Measurements from ENCODE around the gene RFC3.
"Not testable (repeated sequence)": the region's sequence is repeated elsewhere in the genome, so short reads cannot be mapped to it uniquely, and the experiment has no call there.

The RFC3 gene, protein sequence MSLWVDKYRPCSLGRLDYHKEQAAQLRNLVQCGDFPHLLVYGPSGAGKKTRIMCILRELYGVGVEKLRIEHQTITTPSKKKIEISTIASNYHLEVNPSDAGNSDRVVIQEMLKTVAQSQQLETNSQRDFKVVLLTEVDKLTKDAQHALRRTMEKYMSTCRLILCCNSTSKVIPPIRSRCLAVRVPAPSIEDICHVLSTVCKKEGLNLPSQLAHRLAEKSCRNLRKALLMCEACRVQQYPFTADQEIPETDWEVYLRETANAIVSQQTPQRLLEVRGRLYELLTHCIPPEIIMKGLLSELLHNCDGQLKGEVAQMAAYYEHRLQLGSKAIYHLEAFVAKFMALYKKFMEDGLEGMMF

DNA sequence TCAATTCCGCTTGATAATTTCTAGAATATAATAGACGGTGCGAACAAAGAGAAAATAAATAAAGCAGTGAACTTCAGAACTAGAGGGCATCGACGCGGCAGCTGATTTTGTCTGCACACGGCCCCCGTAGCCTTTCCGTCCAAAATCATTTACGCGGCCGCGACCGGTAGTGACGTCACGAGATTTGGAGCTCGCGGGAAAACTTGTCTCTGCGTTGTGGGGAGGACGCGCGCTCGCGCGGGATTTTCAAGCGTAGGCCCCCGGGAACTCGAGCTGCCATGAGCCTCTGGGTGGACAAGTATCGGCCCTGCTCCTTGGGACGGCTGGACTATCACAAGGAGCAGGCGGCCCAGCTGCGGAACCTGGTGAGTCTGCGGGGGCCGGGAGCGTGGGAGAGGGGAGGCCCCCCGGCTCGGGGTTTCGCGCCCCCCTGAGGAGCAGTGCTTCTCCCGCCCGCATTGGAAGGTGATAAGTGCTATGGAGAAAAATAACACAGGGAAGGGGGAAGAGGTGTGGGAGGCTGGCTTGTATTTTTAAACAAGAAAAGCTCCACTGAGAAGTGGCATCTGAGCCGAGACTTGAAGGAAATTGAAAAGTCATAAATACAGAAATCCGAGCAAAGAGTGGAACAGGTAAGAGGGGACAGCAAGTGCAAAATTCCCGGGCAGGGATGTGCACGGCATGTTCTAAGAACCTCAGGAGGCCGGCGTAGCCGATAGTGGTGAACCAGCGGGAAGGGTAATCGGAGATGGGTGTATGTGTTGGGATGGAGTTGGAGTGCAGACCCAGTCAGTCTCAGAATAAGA lies at the start of gene RFC3:
RFC3 (plus strand) TSS at position 249 of the 806 bp plus-strand sequence; CDS start at position 279, 30 bp downstream.
- peak in 55 of 56 donors; percentile 43 to 96 (median 81) for DNase-seq

DNA sequence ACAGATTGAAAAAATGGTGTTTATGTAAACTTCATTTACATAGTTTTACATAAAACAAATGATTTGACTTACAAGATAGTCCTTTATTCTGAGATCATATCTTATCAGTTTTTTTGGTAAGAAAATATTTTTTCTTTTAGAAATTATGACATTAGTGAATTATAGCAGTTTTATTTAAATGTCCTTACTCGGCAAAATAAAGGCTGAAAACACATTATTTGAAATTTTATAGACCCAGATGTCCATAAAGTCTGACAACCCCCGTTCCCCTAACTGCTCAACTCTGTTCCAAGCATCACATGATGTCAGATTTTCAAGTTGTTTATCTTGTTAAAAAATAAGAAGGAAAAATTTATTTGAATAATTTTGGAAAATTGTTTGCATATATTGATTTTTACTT lies 46.7 kb upstream of the RFC3 start:
- no peak for DNase-seq

DNA sequence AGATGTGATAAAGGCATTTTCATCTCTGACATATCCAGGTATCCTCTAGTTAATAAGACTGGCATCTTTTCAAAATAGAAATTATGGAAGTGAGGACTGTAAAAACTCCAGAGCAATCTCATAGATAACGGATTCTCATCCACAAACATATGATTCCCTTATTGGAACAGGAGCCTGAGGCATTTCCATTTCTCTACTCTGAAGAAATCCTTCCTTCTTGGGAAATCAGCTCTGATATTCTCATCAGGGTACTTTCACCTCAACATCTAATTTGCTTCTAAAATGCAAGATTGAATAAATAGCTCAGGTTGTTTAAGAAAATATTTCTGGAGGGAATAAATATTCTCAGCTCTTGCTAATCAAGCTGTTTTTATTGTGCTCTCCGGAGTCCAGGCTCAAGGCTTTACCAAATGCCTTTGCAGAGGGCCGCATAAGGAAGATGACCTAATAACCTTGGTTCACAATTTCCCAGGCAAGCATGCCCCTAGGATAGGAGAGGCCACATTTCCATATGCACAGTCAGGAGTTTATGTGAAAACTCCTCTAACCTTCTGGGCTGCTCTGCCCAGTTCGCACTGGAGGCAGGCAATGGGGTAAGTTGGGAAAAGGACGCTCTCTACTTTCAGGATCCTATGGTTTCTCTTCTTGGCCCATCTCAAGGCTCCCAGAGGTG lies 44.0 kb upstream of the RFC3 start:
- no peak for DNase-seq

DNA sequence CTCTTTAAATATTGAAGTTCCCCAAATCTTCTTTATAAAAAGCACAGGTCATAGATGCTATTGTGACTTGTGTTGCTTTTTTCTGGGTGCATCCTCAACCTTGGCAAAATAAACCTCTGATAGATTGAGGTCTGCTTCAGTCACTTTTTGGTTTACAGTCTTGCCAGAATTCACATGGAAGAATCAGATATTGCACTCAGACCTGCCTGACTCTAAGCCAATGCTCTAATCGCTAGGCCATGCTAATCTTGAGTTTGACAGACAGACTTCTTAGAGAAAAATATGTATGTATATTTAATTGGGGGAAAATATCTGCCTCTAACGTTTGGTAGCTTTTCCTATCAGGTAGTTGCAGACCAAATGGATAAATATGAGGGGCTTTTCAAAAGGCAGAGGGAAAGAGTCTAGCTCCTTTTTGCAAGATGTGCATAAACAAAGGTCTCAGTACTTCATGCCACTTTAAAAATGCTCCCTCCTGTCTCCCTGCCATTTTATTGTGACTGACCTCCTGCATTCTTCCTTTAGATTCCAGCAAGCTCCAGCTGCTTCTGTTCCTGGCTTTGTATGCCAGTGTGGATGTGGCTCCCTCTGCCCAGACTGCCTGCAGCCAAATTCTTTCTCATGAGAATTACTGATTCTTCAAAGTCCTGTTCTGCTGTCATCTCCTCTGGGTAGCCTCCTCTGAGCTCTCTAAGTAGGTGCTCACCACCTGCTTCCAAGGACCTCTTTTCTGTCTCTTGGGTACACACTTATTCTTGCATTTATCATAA lies 42.4 kb upstream of the RFC3 start:
- DNase-seq = no peak

DNA sequence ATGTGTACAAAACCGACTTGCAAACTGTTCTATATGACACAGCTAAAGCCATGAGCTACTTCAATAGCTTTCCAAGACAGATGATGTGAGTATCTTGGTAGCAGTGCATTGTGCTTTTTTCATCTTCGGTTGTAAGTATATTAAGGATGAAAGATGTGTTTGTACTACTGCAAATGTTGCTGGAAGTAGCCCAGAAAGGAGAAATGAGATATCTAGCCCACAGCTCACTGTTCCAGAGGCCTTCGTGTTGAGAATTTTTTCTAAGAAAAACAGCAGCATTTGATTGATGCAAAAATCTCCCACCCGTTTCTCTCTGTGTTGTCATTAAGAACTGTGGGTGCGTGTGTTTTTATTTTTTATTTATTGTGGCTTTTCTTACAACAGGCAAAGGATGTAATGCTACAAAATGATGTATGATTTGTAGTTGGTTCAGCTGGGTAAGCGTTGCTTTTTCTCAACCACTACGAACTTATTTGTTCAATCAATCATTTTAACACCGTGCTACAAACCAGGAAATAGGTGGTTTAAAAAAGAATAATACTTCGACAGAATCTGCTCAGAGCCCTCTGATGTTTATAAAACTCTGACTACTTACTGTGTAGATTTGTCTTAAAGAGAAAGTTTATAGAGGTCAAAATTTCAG lies 41.6 kb upstream of the RFC3 start:
- DNase-seq = no peak

DNA sequence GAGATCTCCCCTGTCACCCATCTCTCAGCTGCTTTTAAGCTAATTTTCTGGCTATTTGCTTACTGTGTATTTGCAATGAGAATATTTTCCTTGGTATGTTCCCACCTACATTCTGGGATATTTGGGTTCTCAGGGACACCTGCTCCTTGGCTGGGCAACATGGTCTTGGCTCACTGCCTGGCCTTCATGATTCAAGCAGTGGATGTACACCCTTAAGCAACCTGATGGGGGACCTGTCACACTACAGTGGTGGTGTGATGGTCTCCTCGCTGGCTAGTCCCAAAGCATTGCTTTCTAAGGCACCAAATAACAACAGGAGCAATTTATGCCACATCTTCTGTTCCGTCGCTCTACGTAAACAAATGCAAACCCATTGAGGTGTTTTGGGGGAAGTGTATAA lies 35.3 kb upstream of the RFC3 start:
- no peak for DNase-seq

DNA sequence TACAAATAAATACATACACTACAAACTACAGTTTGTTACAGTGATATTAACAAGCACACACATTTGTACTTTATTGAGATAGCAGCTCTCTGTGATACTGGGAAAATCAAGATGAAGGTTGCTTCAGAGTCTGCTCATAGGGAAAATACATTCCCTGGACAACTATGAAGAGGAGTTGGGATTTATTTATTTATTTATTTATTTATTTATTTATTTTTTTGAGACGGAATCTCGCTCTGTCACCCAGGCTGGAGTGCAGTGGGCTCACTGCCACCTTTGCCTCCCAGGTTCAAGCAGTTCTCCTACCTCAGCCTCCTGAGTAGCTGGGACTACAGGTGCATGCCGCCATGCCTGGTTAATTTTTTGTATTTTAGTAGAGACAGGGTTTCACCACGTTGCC lies 34.7 kb upstream of the RFC3 start:
- DNase-seq = not testable (repeated sequence)

DNA sequence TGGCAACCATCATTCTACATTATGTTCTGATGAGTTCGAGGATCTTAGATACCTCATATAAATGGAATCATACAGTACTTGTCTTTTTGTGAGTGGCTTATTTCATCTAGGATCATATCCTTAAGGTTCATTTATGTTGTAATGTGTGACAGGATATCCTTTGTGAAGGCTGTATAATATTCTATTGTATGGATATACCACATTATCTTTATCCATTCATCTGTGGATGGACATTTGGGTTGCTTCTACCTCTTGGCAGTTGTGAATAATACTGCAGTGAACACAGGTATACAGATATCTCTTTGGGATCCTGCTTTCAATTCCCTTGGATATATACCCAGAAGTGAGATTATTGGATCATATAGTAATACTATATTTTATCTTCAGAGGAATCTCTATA lies 33.2 kb upstream of the RFC3 start:
- DNase-seq = no peak

DNA sequence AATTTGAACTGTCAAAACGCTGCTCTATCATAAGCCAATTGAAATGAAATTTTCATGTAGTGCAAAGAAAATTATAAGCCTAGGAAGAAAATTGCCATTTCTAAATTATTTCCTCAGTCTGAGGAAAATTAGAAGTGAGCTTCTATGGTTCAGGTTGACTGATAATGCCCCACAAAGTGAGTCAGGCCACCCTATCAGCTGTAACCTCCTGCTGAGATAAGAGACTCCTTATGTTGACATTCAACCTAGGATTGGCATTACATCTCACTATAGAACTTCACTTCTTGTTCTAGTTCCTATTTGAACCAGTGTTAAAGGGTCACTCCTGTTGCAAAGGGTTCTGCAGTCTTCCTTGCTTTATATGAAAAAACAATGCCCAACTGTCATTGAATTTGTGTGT lies 32.6 kb upstream of the RFC3 start:
- DNase-seq = no peak

DNA sequence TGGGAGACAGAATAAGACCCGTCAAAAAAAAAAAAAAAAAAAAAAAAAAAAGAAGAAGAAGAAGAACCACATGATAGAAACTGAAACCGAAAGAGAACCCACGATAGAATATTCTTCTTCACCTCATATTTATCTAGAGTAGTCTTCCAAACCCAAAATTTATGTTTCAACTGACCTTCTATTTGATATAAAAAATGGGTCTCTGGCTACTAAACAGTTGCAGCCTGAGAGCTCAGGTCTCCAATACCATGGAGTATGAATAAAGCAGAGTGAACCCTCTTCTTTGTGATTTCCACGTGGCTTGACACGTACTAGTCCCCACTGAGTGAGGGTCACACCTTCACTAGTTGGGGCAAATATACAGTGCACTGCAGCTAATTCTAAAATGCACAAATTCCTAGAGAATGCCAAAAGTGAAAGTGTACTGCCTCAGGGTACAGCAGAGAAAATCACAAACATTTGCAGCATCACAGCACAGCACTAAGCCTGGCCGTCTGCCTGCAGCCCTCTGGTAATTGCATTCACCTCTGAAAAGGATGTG lies 30.8 kb upstream of the RFC3 start:
- no peak for DNase-seq

DNA sequence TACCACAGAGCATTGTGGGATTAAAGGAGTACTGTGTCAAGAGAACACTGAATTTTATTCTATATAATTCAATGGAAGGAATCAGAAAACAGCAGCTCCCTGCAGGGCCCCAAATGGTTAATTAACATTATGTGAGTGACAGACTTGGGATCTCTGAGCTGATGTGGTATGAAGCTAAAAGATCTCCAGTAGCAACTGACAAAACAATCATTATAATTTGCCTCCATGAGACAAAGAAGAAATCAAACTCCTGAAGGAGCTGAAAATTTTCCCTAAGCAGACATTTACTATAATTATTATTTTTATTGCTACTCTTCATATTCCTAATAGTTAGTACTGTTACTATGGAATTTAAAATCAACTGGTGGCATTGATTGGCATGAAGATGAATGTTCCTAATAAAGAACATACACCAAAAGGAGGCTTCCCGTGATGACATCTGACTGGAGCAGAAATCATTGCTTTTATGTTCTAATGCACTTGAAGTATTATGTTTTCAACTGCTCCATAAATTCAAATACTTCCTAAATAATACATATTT lies 28.8 kb upstream of the RFC3 start:
- DNase-seq = no peak

DNA sequence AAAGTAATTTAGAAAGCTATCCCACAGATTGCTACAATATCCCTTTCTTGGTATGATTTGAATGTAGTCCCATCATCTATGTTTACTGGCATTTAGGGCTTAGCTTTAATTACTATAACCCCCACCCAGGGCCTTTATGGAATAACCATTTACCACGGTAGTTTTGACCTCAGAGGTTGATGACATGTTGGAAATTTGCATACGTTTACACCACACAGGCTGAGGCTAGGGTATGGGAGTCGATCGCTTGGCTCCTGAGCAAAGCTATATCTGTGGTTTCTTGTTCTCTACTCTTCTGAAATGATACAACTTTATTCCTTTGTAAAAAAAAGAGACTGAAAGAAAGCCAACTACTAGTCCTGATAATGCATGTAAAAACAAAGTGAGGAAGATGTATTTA lies 28.2 kb upstream of the RFC3 start:
- no peak for DNase-seq

DNA sequence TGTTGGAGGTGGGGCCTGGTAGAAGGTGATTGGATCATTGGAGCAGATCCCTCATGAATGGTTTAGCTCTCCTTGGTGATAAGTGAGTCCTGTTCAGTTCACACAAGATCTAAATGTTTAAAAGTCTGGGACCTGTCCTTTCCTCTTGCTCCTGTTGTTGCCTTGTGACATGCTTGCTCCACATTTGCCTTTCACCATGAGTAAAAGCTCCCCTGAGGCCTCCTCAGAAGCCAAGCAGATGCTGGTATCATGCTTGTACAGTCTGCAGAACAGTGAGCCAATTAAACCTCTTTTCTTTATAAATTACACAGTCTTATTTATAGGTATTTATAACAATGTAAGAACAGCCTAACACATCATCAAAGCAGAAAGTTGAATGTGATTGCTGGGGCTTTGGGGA lies 24.2 kb upstream of the RFC3 start:
- DNase-seq = no peak

DNA sequence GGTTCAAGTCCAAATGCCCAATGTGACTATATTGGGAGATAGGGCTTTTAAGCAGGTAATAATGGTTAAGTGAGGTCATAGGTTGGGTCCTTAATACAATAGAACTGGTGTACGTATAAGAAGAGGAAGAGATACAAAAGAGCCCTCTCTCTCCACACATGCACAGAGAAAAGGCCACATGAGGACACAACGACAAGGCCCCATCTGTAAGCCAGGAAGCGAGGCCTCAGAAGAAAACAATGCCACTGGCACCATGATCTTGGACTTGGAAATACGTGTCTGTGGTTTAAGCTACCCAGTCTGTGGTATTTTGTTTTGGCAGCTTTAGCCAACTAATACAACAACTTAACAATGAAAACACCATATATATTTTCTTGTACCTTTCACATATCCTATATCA lies 23.4 kb upstream of the RFC3 start:
- DNase-seq = no peak

DNA sequence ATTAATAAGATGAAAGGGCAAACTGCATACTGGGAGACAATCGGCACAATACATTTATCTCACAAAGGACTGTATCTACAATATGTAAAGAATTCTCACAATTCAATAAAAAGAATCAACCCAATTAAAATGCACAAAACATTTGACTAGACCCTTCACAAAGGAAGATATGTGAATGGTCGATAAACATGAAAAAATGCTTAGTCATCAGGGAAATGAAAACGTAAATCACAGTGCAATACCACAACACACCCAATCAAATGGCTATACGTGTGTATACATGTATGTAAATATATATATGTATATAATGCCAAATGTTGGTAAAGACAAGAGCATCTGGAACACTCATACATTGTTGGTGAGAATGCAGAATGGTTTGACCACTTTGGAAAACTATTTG lies 21.9 kb upstream of the RFC3 start:
- no peak for DNase-seq

DNA sequence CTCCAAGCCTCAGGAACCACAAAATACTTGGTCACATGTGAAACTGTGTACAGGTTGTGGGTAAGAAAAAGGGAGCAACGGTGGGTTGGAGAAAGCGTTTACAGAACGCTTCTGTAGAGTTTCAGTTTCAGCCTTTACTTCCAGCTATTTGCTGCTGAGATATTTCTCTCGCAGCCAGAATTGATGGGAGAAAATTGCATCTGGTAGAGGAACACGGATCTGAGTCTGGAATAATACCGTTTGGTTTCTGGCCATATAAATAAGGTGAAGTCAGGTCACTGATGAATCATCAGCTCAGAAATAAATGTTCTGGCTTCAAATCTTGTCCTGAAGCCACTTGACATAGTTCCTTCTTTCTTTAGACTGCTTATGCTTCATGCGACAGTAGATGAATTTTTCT lies 20.3 kb upstream of the RFC3 start:
- no peak for DNase-seq

DNA sequence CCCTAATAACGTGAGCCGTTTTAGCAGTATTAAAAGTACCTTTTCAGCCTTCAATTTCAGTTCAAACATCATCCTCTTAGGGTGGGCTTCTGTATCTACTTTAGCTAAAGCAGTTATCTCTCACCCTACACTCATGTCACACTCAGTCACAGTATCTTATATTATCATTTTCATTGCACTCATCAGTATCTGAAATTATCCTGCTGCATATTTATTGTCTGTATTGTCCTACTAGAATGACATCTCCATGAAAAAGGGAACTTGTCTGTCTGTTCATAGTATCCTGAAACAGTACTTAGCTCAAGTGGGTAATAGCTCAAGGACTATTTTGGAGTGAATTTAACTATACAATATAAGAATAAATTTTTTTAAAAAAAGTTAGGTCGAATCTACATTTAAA lies 19.9 kb upstream of the RFC3 start:
- no peak for DNase-seq

DNA sequence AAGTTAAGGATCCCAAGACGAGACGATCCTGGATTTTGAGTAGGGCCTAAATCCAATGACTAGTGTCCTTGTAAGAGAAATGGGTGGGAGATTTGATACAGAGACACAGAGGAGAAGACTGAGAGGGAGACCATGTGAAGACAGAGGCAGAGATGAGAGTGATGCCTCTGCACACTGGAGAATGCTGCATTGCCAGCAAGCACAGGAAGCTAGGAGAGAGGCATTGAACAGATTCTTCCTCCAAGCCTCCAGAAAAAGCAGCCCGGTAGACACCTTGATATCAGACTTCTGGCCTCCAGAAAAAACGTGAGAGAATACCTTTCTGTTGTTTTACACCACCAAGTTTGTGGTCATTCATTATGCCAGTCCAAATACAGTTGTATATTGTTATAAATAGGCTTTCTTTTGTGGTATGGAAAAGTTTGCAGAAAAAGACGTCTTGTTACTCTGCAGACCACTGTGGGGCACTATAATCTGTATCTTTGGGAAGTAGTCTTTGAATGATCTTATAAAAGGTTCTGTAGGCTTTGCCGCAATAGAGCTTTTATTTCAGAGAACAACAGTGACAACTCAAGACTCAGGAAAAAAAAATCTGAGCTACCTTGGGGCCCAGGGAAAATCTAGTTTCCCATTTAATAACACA lies 17.9 kb upstream of the RFC3 start:
- no peak for DNase-seq

DNA sequence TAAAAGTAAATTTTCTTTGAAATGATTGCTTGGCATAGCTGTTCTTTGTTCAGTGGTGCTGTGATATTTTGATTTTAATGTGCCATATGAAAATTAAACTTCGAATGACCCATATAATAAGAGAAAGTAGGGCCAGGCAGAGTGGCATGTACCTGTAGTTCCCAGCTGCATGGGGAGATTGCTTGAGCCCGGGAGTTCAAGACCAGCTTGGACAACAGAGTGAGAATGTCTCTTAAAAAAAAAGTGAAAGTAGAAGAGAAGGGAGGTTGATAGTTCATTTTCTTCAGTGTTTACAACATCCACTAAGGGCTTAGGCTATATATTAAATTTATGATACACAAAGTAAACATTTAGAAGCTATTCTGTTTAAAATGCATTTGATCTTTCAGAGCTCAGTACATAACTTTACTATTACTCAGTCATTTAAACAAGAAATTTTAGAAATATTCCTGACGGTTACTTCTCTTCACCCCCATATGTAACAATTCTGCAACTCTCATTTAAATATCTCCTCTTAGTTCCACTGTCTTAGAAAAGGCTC lies 17.2 kb upstream of the RFC3 start:
- no peak for DNase-seq

Measured in nucleus accumbens (tissue), 56 donors.